H1 (cell line): Measurements from ENCODE around the gene R3HCC1L. TPM values are rescaled to one million over a fixed set of nuclear protein-coding genes. Genes with fewer than 3 reads are reported as not detected.

Experiments
- CTCF ChIA-PET: fragments of 300-600 bp; sonication (Branson Sonifier 250); formaldehyde crosslinking; loops from one replicate; lab custom pipeline; 2021; ENCODE audit not compliant: partially characterized antibody; lab: Charles Lee
- POLR2A ChIA-PET: fragments of 300-600 bp; sonication (Branson Sonifier 250); formaldehyde crosslinking; loops from one replicate; lab custom pipeline; 2021; ENCODE audit warnings: inconsistent platforms; ENCODE audit not compliant: partially characterized antibody; lab: Charles Lee
- DNase-seq, 2 experiments: peaks; one replicate each; pipeline versions ENCODE4 v3.0.0 to v3.0.0-alpha.2; 2010 to 2022; ENCODE audit warnings: low spot score in 2 of 2, low read depth in 1 of 2, mixed read lengths in 1 of 2
- FAIRE-seq: peaks from 2 replicates; lab custom pipeline; 2011; peaks lifted over from hg19 to GRCh38; lab: Jason Lieb, UNC
- H2AFZ ChIP-seq: 2 replicates; pipeline ENCODE4 v1.8.1; 2012; ENCODE audit warnings: low read length, inconsistent platforms
- H2AK5ac ChIP-seq: 2 replicates; pipeline ENCODE4 v1.6.1; 2013; ENCODE audit warnings: low read depth, low read length
- H2BK120ac ChIP-seq: replicated peaks from 2 replicates; pipeline ENCODE3; 2013; ENCODE audit warnings: low read depth, low read length, inconsistent platforms
- H2BK12ac ChIP-seq: 2 replicates; pipeline ENCODE4 v1.6.1; 2013; ENCODE audit warnings: low read depth, low read length
- H2BK15ac ChIP-seq: 2 replicates; pipeline ENCODE4 v1.6.1; 2013; ENCODE audit warnings: low read length
- H2BK20ac ChIP-seq: 2 replicates; pipeline ENCODE4 v1.6.1; 2013; ENCODE audit warnings: low read length
- H2BK5ac ChIP-seq: 2 replicates; pipeline ENCODE4 v1.6.1; 2013; ENCODE audit warnings: low read depth, low read length
- H3K14ac ChIP-seq: 2 replicates; pipeline ENCODE4 v1.6.1; 2013; ENCODE audit warnings: inconsistent platforms; ENCODE audit not compliant: insufficient read length
- H3K18ac ChIP-seq: 2 replicates; pipeline ENCODE4 v1.6.1; 2013; ENCODE audit warnings: low read length; ENCODE audit errors: extremely low read depth
- H3K23ac ChIP-seq: 2 replicates; pipeline ENCODE4 v1.6.1; 2013; ENCODE audit warnings: inconsistent platforms; ENCODE audit not compliant: insufficient read length
- H3K23me2 ChIP-seq: 2 replicates; pipeline ENCODE4 v1.6.1; 2013; ENCODE audit warnings: low read depth, low read length
- H3K27ac ChIP-seq: 2 replicates; pipeline ENCODE4 v1.6.1; 2011; ENCODE audit warnings: low read depth, low read length, inconsistent platforms
- H3K27me3 ChIP-seq, 4 experiments: replicated peaks in 1 of 4; 1 replicate in 1 of 4; 2 replicates in 3 of 4; pipeline versions ENCODE4 v1.6.1 to v1.8.1; 2011 to 2013; ENCODE audit warnings: low read length in 3 of 4, mild to moderate bottlenecking in 3 of 4, inconsistent platforms in 2 of 4, mixed read lengths in 2 of 4, moderate library complexity in 1 of 4; ENCODE audit not compliant: control insufficient read depth in 3 of 4, insufficient read depth in 3 of 4; ENCODE audit errors: extremely low read depth in 1 of 4
- H3K36me3 ChIP-seq, 4 experiments: 2 replicates each; pipeline versions ENCODE4 v1.6.1 to v1.8.1; 2011 to 2013; ENCODE audit warnings: mild to moderate bottlenecking in 4 of 4, low read length in 3 of 4, moderate library complexity in 2 of 4, control low read depth in 1 of 4, inconsistent platforms in 1 of 4; ENCODE audit not compliant: insufficient read depth in 4 of 4, control insufficient read depth in 2 of 4
- H3K4ac ChIP-seq: replicated peaks from 2 replicates; pipeline ENCODE3; 2013; ENCODE audit warnings: low read length, low read depth, mixed read lengths, inconsistent platforms; ENCODE audit not compliant: insufficient read length
- H3K4me1 ChIP-seq, 4 experiments: replicated peaks in 1 of 4; 1 replicate in 1 of 4; 2 replicates in 3 of 4; pipeline versions ENCODE4 v1.6.1 to v1.8.1; 2011 to 2013; ENCODE audit warnings: low read length in 3 of 4, inconsistent platforms in 2 of 4, mixed read lengths in 1 of 4; ENCODE audit not compliant: insufficient read depth in 4 of 4, control insufficient read depth in 3 of 4
- H3K4me2 ChIP-seq, 2 experiments: 2 replicates each; pipeline versions ENCODE4 v1.6.1 to v1.8.1; 2011 to 2013; ENCODE audit warnings: low read depth in 2 of 2, low read length in 2 of 2, control low read depth in 1 of 2, inconsistent platforms in 1 of 2, mild to moderate bottlenecking in 1 of 2; ENCODE audit not compliant: insufficient read depth in 1 of 2
- H3K4me3 ChIP-seq, 4 experiments: fragments of 200-600, 300-600 bp in 1 of 4; sonication (generic), shearing (Covaris generic), sonication (Bioruptor Twin) in 1 of 4; 2 replicates each; pipeline versions ENCODE4 v1.5.1 to v1.8.1; 2011 to 2016; ENCODE audit warnings: low read length in 4 of 4, low read depth in 3 of 4, control low read depth in 2 of 4, inconsistent platforms in 2 of 4, mild to moderate bottlenecking in 2 of 4, mixed read lengths in 1 of 4, moderate library complexity in 1 of 4; ENCODE audit not compliant: insufficient read depth in 2 of 4; ENCODE audit errors: extremely low read depth in 1 of 4
- H3K56ac ChIP-seq: replicated peaks from 2 replicates; pipeline ENCODE3; 2013; ENCODE audit warnings: low read depth, mild to moderate bottlenecking, mixed read lengths, low read length, inconsistent platforms; ENCODE audit not compliant: insufficient read length
- H3K79me1 ChIP-seq: 2 replicates; pipeline ENCODE4 v1.6.1; 2013; ENCODE audit warnings: low read depth, low read length, control low read depth
- H3K79me2 ChIP-seq, 2 experiments: 2 replicates each; pipeline versions ENCODE4 v1.6.1 to v1.8.1; 2012 to 2013; ENCODE audit warnings: low read length in 2 of 2, mild to moderate bottlenecking in 2 of 2, inconsistent platforms in 1 of 2; ENCODE audit not compliant: insufficient read depth in 2 of 2, control insufficient read depth in 1 of 2
- H3K9ac ChIP-seq, 4 experiments: replicated peaks in 1 of 4; 1 replicate in 1 of 4; 2 replicates in 3 of 4; pipeline versions ENCODE4 v1.6.1 to v1.8.1; 2011 to 2013; ENCODE audit warnings: low read depth in 3 of 4, low read length in 3 of 4, control low read depth in 2 of 4, mild to moderate bottlenecking in 2 of 4, moderate library complexity in 2 of 4, inconsistent platforms in 1 of 4; ENCODE audit errors: extremely low read depth in 1 of 4
- H3K9me3 ChIP-seq, 2 experiments: 2 replicates each; pipeline versions ENCODE4 v1.6.1 to v1.8.1; 2012 to 2013; ENCODE audit warnings: mild to moderate bottlenecking in 2 of 2, moderate library complexity in 2 of 2, control low read depth in 1 of 2, inconsistent platforms in 1 of 2, low read depth in 1 of 2, low read length in 1 of 2, mixed read lengths in 1 of 2; ENCODE audit not compliant: insufficient read depth in 2 of 2
- H4K20me1 ChIP-seq, 2 experiments: replicated peaks in 1 of 2; 2 replicates each; pipeline versions ENCODE3 to v1.8.1; 2011 to 2013; ENCODE audit warnings: inconsistent platforms in 2 of 2, low read length in 2 of 2, mild to moderate bottlenecking in 1 of 2; ENCODE audit not compliant: insufficient read depth in 2 of 2, control insufficient read depth in 1 of 2
- H4K5ac ChIP-seq: 2 replicates; pipeline ENCODE4 v1.6.1; 2013; ENCODE audit warnings: low read length, low read depth, mixed read lengths, inconsistent platforms; ENCODE audit not compliant: insufficient read length
- H4K8ac ChIP-seq: 2 replicates; pipeline ENCODE4 v1.8.0; 2013; ENCODE audit warnings: mild to moderate bottlenecking, moderate library complexity, low read length, inconsistent platforms; ENCODE audit not compliant: insufficient read depth; ENCODE audit errors: extremely low read depth
- H4K91ac ChIP-seq: replicated peaks from 2 replicates; pipeline ENCODE3; 2013; ENCODE audit warnings: low read length, mixed read lengths, inconsistent platforms; ENCODE audit not compliant: insufficient read length
- CTCF ChIP-seq, 3 experiments: IDR thresholded peaks; 1 replicate in 2 of 3; 2 replicates in 1 of 3; pipeline versions ENCODE4 v1.5.1 to v1.6.1; 2011; ENCODE audit warnings: low read length in 3 of 3, mild to moderate bottlenecking in 3 of 3, inconsistent platforms in 2 of 3, low read depth in 1 of 3, moderate library complexity in 1 of 3; ENCODE audit not compliant: insufficient read depth in 1 of 3; ENCODE audit errors: control extremely low read depth in 1 of 3
- RAD21 ChIP-seq, 2 experiments: IDR thresholded peaks in 1 of 2; conservative IDR thresholded peaks in 1 of 2; 2 replicates each; pipeline ENCODE4 v1.6.1; 2011; ENCODE audit warnings: low read depth in 2 of 2, low read length in 2 of 2, improper control_type of control experiment in 1 of 2, inconsistent platforms in 1 of 2, mild to moderate bottlenecking in 1 of 2, moderate library complexity in 1 of 2
- SIN3A ChIP-seq, 2 experiments: IDR thresholded peaks in 1 of 2; conservative IDR thresholded peaks in 1 of 2; 2 replicates each; pipeline ENCODE4 v1.6.1; 2011 to 2012; ENCODE audit warnings: low read length in 2 of 2, improper control_type of control experiment in 1 of 2, low read depth in 1 of 2, mild to moderate bottlenecking in 1 of 2
- WGBS, 2 experiments: shearing (Covaris generic) in 1 of 2; methylation state at CpG; one replicate each; pipeline versions ENCODE4 v1.1.6 to v1.1.7; 2013 to 2015; ENCODE audit warnings: low lambda C conversion rate in 2 of 2, mixed read lengths in 2 of 2, inconsistent platforms in 1 of 2, low coverage in 1 of 2, missing lambda C conversion rate in 1 of 2; ENCODE audit not compliant: insufficient replicate concordance in 2 of 2, insufficient coverage in 1 of 2, insufficient read length in 1 of 2; ENCODE audit errors: extremely low coverage in 1 of 2, missing lambda C conversion rate in 1 of 2; 5-methylcytosine and 5-hydroxymethylcytosine counted together
- polyA plus RNA-seq, 7 experiments: library from polyadenylated mRNA; depleted of rRNA in 3 of 7; stranded (reverse) in 5 of 7; unstranded in 2 of 7; fragments of >200 nt in 5 of 7; fragments of 200-250 nt in 2 of 7; gene quantifications; 1 replicate in 5 of 7; 2 replicates in 1 of 7; 4 replicates in 1 of 7; pipeline versions ENCODE4 v1.2.1 to v1.2.3, GENCODE V29; 2011 to 2013; ENCODE audit warnings: missing spikeins in 2 of 7, mixed read lengths in 2 of 7
- total RNA-seq: library from RNA; stranded (reverse); fragmentation: NEBNext Ultra II Directional; extraction: Animal tissue kit (Norgen Biotek cat#: 25700); gene quantifications from 2 replicates; pipeline ENCODE4 v1.2.1, GENCODE V29; 2021

The R3HCC1L gene
- total and polyA plus RNA-seq, 2 of the 8 experiments (the other 6 are each of a cell fraction or from before 2014, with no cell fraction given): 6.9 to 13.9 TPM

GRCh38 chr10:98107644-98108430 is 26.6 kb upstream of the R3HCC1L start:
- Histone ChIP-seq H4K20me1 (no peaks in the 10 kb centered on the region), H4K5ac (no peak overlapping the region), H3K56ac (no peak overlapping the region), H3K4ac (no peak overlapping the region), H2BK120ac (no peak overlapping the region), H3K4me2 (no peak overlapping the region), H2AFZ (no peak overlapping the region), H3K4me3 (no peak overlapping the region), H4K91ac (no peak overlapping the region), H2AK5ac (no peak overlapping the region), H3K14ac (no peak overlapping the region), H3K4me1 (no peaks in the 10 kb centered on the region), H2BK5ac (no peak overlapping the region), H2BK15ac (no peak overlapping the region), H3K9ac (no peak overlapping the region), H3K23ac (no peak overlapping the region), H3K23me2 (no peaks in the 10 kb centered on the region; the same call in 1 of the 2 replicates), H3K27me3 (no peaks in the 10 kb centered on the region; a peak in 1 of 7 replicates), H3K79me1 (no peaks in the 10 kb centered on the region), H2BK20ac (no peak overlapping the region), H3K79me2 (no peaks in the 10 kb centered on the region), H3K36me3 (no peaks in the 10 kb centered on the region), H4K8ac (peak overlapping the region; percentile 52; the same call in 1 of the 2 replicates), H3K27ac (no peak overlapping the region), H3K18ac (no peak overlapping the region), H3K9me3 (peaks cover 0 to 5% of the 10 kb centered on the region in 2 experiments; a peak in 1 of 4 replicates), H2BK12ac (no peak overlapping the region)
- POLR2A ChIA-PET: no interaction called here
- 82% methylated on average over 10 of the region's 10 CpGs; no CpG with 5 or more reads in 1 of the 2 experiments for WGBS, 2 experiments
- DNase-seq (no peak), FAIRE-seq (no peak)
- CTCF ChIA-PET: interaction anchor here (0.6 to 1.3 kb wide), 5 partner anchors 10 to 278 kb away, joined by 3 to 7 read pairs (median 3); no protein-coding TSS in a partner anchor
- peak; percentile 8 to 43 (median 33) for TF ChIP-seq CTCF (IDR thresholded peaks at IDR 0.05; ENCODE audit: control extremely low read depth in 1 of 3, insufficient read depth in 1 of 3, low read depth in 1 of 3, low read length in 3 of 3)
- TF ChIP-seq SIN3A (conservative IDR thresholded peaks at IDR 0.05 in 1 of 2, IDR thresholded peaks at IDR 0.05 in 1 of 2; ENCODE audit: low read depth in 1 of 2, low read length in 2 of 2): no peak
- TF ChIP-seq RAD21 (IDR thresholded peaks at IDR 0.05 in 1 of 2, conservative IDR thresholded peaks at IDR 0.05 in 1 of 2; ENCODE audit: low read depth in 2 of 2, low read length in 2 of 2): peak; percentile 57 to 65
